K562 (cell line): ENCODE data around the gene STX11. TPM values are rescaled to one million over a fixed set of nuclear protein-coding genes. Genes with fewer than 3 reads are reported as not detected.

ENCODE experiments used
- ATAC-seq: fragments of 200-7000 bp; cut with Tn5 transposase; 3 replicates; pipeline ENCODE4 v1.9.1; 2020; ENCODE audit warnings: moderate library complexity
- BruUV-seq: library from RNA; stranded (reverse); fragments of 400-500 nt; replicated peaks from 2 replicates; lab custom pipeline; 2021; lab: Mats Ljungman, UMichigan
- CTCF ChIA-PET: fragments of 300-600 bp; formaldehyde crosslinking; extraction: SDS; loops from one replicate; lab custom pipeline; 2021; ENCODE audit warnings: low intra/inter-chr PET ratio; lab: Yijun Ruan, JAX
- POLR2A ChIA-PET: fragments of 300-600, 350-650 bp; sonication (Branson Sonifier 250); formaldehyde crosslinking; extraction: SDS; loops from one replicate; lab custom pipeline; 2021; ENCODE audit warnings: antibody characterized with exemption, inconsistent platforms; lab: Yijun Ruan, JAX
- DNase-seq, 4 experiments: peaks; one replicate each; pipeline versions ENCODE4 v3.0.0 to v3.0.0-alpha.2; 2011 to 2018; ENCODE audit warnings: low spot score in 3 of 4, mixed read lengths in 3 of 4; ENCODE audit errors: extremely low read depth in 1 of 4
- FAIRE-seq: peaks from 2 replicates; lab custom pipeline; 2011; peaks lifted over from hg19 to GRCh38; lab: Jason Lieb, UNC
- H2AFZ ChIP-seq: 2 replicates; pipeline ENCODE4 v1.6.0; 2011; ENCODE audit warnings: low read depth, low read length, control low read depth, inconsistent platforms
- H3K27ac ChIP-seq: fragments of 200-600 bp; 3 replicates; pipeline ENCODE4 v1.8.0; 2011; ENCODE audit warnings: low read depth, mild to moderate bottlenecking, control low read depth, inconsistent platforms, low read length, moderate library complexity, mixed read lengths; ENCODE audit errors: extremely low read depth
- H3K27me3 ChIP-seq, 2 experiments: fragments of 300-600 bp in 1 of 2; 2 replicates in 1 of 2; 3 replicates in 1 of 2; pipeline versions ENCODE4 v1.6.0 to v1.8.0; 2011; ENCODE audit warnings: inconsistent platforms in 2 of 2, low read length in 2 of 2, mild to moderate bottlenecking in 1 of 2, mixed read lengths in 1 of 2, moderate library complexity in 1 of 2; ENCODE audit not compliant: control insufficient read depth in 2 of 2, insufficient read depth in 2 of 2
- H3K36me3 ChIP-seq: fragments of 300-600 bp; 3 replicates; pipeline ENCODE4 v1.8.0; 2011; ENCODE audit warnings: mild to moderate bottlenecking, low read length, inconsistent platforms; ENCODE audit not compliant: control insufficient read depth, insufficient read depth
- H3K4me1 ChIP-seq, 2 experiments: fragments of 200-600 bp in 1 of 2; replicated peaks in 1 of 2; 2 replicates in 1 of 2; 3 replicates in 1 of 2; pipeline versions ENCODE4 v1.5.1 to v1.8.0; 2011; ENCODE audit warnings: inconsistent platforms in 2 of 2, low read length in 2 of 2, mild to moderate bottlenecking in 1 of 2, mixed read lengths in 1 of 2, moderate library complexity in 1 of 2; ENCODE audit not compliant: control insufficient read depth in 2 of 2, insufficient read depth in 2 of 2
- H3K4me2 ChIP-seq: 2 replicates; pipeline ENCODE4 v1.6.1; 2011; ENCODE audit warnings: low read length, control low read depth, inconsistent platforms, mixed read lengths; ENCODE audit not compliant: insufficient read depth
- H3K4me3 ChIP-seq: fragments of 200-600 bp; sonication (generic), shearing (Covaris generic); 2 replicates; pipeline ENCODE4 v1.5.1; 2016; ENCODE audit warnings: control low read depth, inconsistent platforms
- H3K79me2 ChIP-seq: fragments of 200-600 bp; 3 replicates; pipeline ENCODE4 v1.8.0; 2011; ENCODE audit warnings: low read length, inconsistent platforms; ENCODE audit not compliant: control insufficient read depth, insufficient read depth
- H3K9ac ChIP-seq, 2 experiments: 2 replicates each; pipeline versions ENCODE4 v1.6.0 to v1.6.1; 2011; ENCODE audit warnings: low read depth in 2 of 2, low read length in 2 of 2, control low read depth in 1 of 2, inconsistent platforms in 1 of 2, mild to moderate bottlenecking in 1 of 2, mixed read lengths in 1 of 2; ENCODE audit not compliant: insufficient read depth in 1 of 2
- H3K9me1 ChIP-seq: one replicate; pipeline ENCODE4 v1.6.0; 2011; ENCODE audit warnings: inconsistent platforms, mild to moderate bottlenecking, low read length, moderate library complexity; ENCODE audit not compliant: control insufficient read depth, insufficient read depth
- H3K9me3 ChIP-seq: replicated peaks from 2 replicates; pipeline ENCODE4 v1.5.1; 2011; ENCODE audit warnings: low read depth, low read length, inconsistent platforms; ENCODE audit not compliant: control insufficient read depth, insufficient read depth
- H4K20me1 ChIP-seq: replicated peaks from 2 replicates; pipeline ENCODE4 v1.6.1; 2011; ENCODE audit warnings: low read length, inconsistent platforms, mixed read lengths; ENCODE audit not compliant: control insufficient read depth, insufficient read depth
- CBFA2T2 ChIP-seq: fragments of 450-650 bp; conservative IDR thresholded peaks from 2 replicates; pipeline ENCODE4 v1.6.1; 2017; ENCODE audit warnings: mild to moderate bottlenecking
- PHF21A ChIP-seq: fragments of 450-650 bp; IDR thresholded peaks from 2 replicates; pipeline ENCODE4 v1.6.1; 2017; ENCODE audit warnings: low read depth, borderline replicate concordance
- RBFOX2 ChIP-seq: fragments of 200-400 bp; formaldehyde crosslinking; IDR thresholded peaks from 2 replicates; pipeline ENCODE4 v1.6.1; 2017; ENCODE audit warnings: low read depth, mild to moderate bottlenecking, low read length, moderate library complexity
- SAFB2 ChIP-seq: fragments of 200-400 bp; formaldehyde crosslinking; IDR thresholded peaks from 2 replicates; pipeline ENCODE4 v1.6.1; 2018; ENCODE audit warnings: borderline replicate concordance, low read length, low read depth, moderate library complexity; ENCODE audit not compliant: severe bottlenecking
- SMAD2 ChIP-seq: fragments of 150-350 bp; IDR thresholded peaks from 2 replicates; pipeline ENCODE4 v1.6.1; 2014; ENCODE audit warnings: low read depth, mild to moderate bottlenecking, low read length
- SP2 ChIP-seq: IDR thresholded peaks from 2 replicates; pipeline ENCODE4 v1.6.1; 2011; ENCODE audit warnings: mild to moderate bottlenecking, low read depth, low read length, moderate library complexity; ENCODE audit not compliant: poor library complexity, severe bottlenecking; ENCODE audit errors: extremely low read depth
- SRF ChIP-seq, 2 experiments: fragments of 250-450, 450-650 bp in 1 of 2; sonication (Bioruptor Pico) in 1 of 2; sonication (generic) in 1 of 2; formaldehyde crosslinking; IDR thresholded peaks; 2 replicates each; pipeline versions ENCODE4 v1.5.0 to v1.5.1; 2020 to 2022; ENCODE audit warnings: mild to moderate bottlenecking in 1 of 2, missing genetic modification reagents in 1 of 2
- THRAP3 ChIP-seq: fragments of 450-650 bp; IDR thresholded peaks from 2 replicates; pipeline ENCODE4 v1.6.1; 2016; ENCODE audit warnings: mild to moderate bottlenecking, inconsistent platforms, borderline replicate concordance
- WGBS: fragments of 100-300 bp; shearing (Covaris generic); methylation state at CpG from one replicate; pipeline ENCODE4 v1.1.6; 2016; ENCODE audit warnings: low coverage, mixed read lengths; ENCODE audit not compliant: insufficient coverage; ENCODE audit errors: missing lambda C conversion rate; 5-methylcytosine and 5-hydroxymethylcytosine counted together
- in situ Hi-C: fragments of 300-500 bp; cut with MboI; formaldehyde crosslinking; loops from 4 replicates; pipeline ENCODE4 v1.15.0; 2018; ENCODE audit warnings: inconsistent platforms, mixed read lengths
- intact Hi-C: fragments of 100-400 bp; cut with micrococcal nuclease; formaldehyde crosslinking; loops from 2 replicates; pipeline ENCODE4 v1.14.2; 2022
- polyA plus RNA-seq, 8 experiments: library from polyadenylated mRNA; depleted of rRNA in 4 of 8; stranded (reverse) in 5 of 8; unstranded in 3 of 8; fragments of >200 nt; fragmentation: Nextera tagmentation in 2 of 8; fragmentation: Illumina TruSeq in 1 of 8; extraction: Ambion mirVana in 2 of 8; extraction: Trizol in 1 of 8; gene quantifications; 2 replicates each; pipeline versions ENCODE4 v1.2.1 to v1.2.3, GENCODE V29; 2011 to 2014; ENCODE audit warnings: inconsistent platforms in 1 of 8, missing spikeins in 1 of 8
- total RNA-seq, 7 experiments: library from RNA; depleted of rRNA in 6 of 7; stranded (reverse); fragments of >200 nt in 6 of 7; fragmentation: Illumina TruSeq in 2 of 7; extraction: Trizol in 2 of 7; gene quantifications; 2 replicates each; pipeline versions ENCODE4 v1.2.1 to v1.2.3, GENCODE V29; 2011 to 2021; ENCODE audit warnings: low replicate concordance in 1 of 7
- TF ChIP-seq, protein P1 (sequence below): fragments of 450-650 bp; IDR thresholded peaks from 2 replicates; pipeline ENCODE4 v1.7.1; 2018; ENCODE audit warnings: mild to moderate bottlenecking, low read depth; ENCODE audit not compliant: partially characterized antibody
- TF ChIP-seq, protein P2 (sequence below): fragments of 200-800 bp; sonication (Bioruptor generic); IDR thresholded peaks from 2 replicates; pipeline ENCODE4 v1.6.1; 2017; ENCODE audit warnings: missing genetic modification characterization, missing compliant biosample characterization
- TF ChIP-seq, protein P3 (sequence below): IDR thresholded peaks from 2 replicates; pipeline ENCODE4 v1.6.1; 2014; ENCODE audit warnings: antibody characterized with exemption

The STX11 gene
- total and polyA plus RNA-seq, 9 of the 15 experiments (the other 6 are each of a cell fraction or from before 2014, with no cell fraction given): 0.06 to 0.73 (median 0.40) TPM

DNA sequence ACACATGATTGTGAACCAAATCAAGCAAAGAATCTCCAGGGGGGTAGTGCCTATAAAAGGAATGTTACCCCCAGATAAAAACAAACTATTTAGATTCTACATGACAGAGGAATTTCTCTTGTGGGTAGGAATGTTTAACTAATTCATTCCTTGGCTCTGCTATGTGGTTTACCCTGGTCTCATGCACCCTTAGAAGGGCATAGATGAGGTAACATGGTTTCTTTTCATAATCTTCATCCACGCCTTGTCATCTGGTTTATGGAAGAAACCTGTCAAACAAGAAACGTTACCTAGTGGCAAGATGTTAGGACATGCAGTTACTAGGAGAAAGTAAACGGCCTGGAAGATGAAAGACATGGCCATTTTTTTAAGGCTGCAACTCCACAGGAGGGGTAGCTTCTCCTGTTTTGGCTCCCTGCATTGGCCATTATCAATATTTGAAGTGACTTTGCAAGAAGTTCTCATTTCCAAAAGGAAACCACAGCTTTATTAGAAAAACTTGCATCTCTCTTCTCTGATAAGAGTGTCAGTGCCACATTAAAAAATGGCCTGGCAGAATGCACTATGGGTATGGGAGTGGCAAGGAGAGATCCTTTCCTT, 45.5 kb downstream of the STX11 start:
- FAIRE-seq (no peak), ATAC-seq (no peak)
- no peaks in the 10 kb centered on the region for H4K20me1 ChIP-seq

DNA sequence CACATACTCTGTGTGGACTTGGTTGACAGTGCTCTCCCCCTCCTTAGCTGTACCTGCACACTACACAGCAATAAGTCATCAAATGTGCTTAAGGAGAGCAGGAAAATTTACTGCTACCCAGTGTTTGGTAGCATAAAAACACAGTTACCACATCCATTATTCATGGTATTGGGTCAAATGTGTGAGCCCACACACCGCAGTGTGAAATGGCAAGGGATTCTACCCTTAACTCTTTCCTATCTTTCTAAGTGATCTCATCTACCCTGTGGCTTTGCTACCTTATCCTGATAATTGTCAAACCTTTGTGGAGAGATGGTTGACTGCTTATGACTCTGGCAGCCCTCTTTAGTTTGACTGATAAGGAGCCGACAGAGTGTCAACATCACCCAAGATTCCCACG, 47.6 kb downstream of the STX11 start:
- ATAC-seq: no peak
- Histone ChIP-seq H3K4me3 (no peak overlapping the region), H3K9me1 (no peaks in the 10 kb centered on the region), H3K4me1 (no peaks in the 10 kb centered on the region), H3K9me3 (peaks cover 5% of the 10 kb centered on the region; the same call in 1 of the 2 replicates), H3K27me3 (peaks cover 0 to 3% of the 10 kb centered on the region in 2 experiments; a peak in 1 of 5 replicates), H3K79me2 (no peaks in the 10 kb centered on the region), H3K36me3 (no peaks in the 10 kb centered on the region), H3K27ac (no peak overlapping the region), H4K20me1 (no peaks in the 10 kb centered on the region), H2AFZ (no peak overlapping the region), H3K9ac (no peak overlapping the region), H3K4me2 (no peak overlapping the region)
- CTCF ChIA-PET: no interaction called here
- no TSS peak for BruUV-seq
- DNase-seq: no peak
- WGBS: 2% methylated on average over 3 of the region's 3 CpGs
- POLR2A ChIA-PET: no interaction called here
- FAIRE-seq: no peak
- intact Hi-C loops: no loop called here
- in situ Hi-C loops: no loop called here
- TF ChIP-seq, protein P1, sequence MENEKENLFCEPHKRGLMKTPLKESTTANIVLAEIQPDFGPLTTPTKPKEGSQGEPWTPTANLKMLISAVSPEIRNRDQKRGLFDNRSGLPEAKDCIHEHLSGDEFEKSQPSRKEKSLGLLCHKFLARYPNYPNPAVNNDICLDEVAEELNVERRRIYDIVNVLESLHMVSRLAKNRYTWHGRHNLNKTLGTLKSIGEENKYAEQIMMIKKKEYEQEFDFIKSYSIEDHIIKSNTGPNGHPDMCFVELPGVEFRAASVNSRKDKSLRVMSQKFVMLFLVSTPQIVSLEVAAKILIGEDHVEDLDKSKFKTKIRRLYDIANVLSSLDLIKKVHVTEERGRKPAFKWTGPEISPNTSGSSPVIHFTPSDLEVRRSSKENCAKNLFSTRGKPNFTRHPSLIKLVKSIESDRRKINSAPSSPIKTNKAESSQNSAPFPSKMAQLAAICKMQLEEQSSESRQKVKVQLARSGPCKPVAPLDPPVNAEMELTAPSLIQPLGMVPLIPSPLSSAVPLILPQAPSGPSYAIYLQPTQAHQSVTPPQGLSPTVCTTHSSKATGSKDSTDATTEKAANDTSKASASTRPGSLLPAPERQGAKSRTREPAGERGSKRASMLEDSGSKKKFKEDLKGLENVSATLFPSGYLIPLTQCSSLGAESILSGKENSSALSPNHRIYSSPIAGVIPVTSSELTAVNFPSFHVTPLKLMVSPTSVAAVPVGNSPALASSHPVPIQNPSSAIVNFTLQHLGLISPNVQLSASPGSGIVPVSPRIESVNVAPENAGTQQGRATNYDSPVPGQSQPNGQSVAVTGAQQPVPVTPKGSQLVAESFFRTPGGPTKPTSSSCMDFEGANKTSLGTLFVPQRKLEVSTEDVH: no peak
- TF ChIP-seq, protein P2, sequence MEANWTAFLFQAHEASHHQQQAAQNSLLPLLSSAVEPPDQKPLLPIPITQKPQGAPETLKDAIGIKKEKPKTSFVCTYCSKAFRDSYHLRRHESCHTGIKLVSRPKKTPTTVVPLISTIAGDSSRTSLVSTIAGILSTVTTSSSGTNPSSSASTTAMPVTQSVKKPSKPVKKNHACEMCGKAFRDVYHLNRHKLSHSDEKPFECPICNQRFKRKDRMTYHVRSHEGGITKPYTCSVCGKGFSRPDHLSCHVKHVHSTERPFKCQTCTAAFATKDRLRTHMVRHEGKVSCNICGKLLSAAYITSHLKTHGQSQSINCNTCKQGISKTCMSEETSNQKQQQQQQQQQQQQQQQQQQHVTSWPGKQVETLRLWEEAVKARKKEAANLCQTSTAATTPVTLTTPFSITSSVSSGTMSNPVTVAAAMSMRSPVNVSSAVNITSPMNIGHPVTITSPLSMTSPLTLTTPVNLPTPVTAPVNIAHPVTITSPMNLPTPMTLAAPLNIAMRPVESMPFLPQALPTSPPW: no peak
- TF ChIP-seq SMAD2 (no peak), RBFOX2 (no peak), SAFB2 (no peak), CBFA2T2 (no peak), THRAP3 (no peak)
- TF ChIP-seq, protein P3, sequence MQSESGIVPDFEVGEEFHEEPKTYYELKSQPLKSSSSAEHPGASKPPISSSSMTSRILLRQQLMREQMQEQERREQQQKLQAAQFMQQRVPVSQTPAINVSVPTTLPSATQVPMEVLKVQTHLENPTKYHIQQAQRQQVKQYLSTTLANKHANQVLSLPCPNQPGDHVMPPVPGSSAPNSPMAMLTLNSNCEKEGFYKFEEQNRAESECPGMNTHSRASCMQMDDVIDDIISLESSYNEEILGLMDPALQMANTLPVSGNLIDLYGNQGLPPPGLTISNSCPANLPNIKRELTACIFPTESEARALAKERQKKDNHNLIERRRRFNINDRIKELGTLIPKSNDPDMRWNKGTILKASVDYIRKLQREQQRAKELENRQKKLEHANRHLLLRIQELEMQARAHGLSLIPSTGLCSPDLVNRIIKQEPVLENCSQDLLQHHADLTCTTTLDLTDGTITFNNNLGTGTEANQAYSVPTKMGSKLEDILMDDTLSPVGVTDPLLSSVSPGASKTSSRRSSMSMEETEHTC: no peak

More for the DNA sequence above, 45.5 kb downstream of the STX11 start:
- Histone ChIP-seq H3K4me1 (no peaks in the 10 kb centered on the region), H3K9me1 (no peaks in the 10 kb centered on the region), H3K79me2 (no peaks in the 10 kb centered on the region), H3K4me2 (no peak overlapping the region), H3K4me3 (no peak overlapping the region), H3K9ac (no peak overlapping the region), H2AFZ (no peak overlapping the region), H3K27me3 (peaks cover 0 to 3% of the 10 kb centered on the region in 2 experiments; a peak in 2 of 5 replicates), H3K9me3 (no peaks in the 10 kb centered on the region; the same call in 1 of the 2 replicates), H3K36me3 (no peaks in the 10 kb centered on the region), H3K27ac (no peak overlapping the region)
- POLR2A ChIA-PET: interaction anchor here (0.6 kb wide), 1 partner anchor 1516 kb away, joined by 3 read pairs; no protein-coding TSS in a partner anchor
- no TSS peak for BruUV-seq
- in situ Hi-C loops (no loop called here), intact Hi-C loops (no loop called here)
- TF ChIP-seq SP2: no peak
- TF ChIP-seq PHF21A: no peak
- peak in 1 of 2 experiments; percentile 73; a peak in 1 of 4 replicates for TF ChIP-seq SRF (CRISPR knock-in tag; IDR thresholded peaks at IDR 0.05)
- CTCF ChIA-PET: no interaction called here
- DNase-seq: no peak
- 0% methylated on average over 3 of the region's 3 CpGs for WGBS
